HG03196 (cell line): Measurements from ENCODE around the gene FOXF2.

Experiments used
- ATAC-seq: cut with Tn5 transposase; IDR thresholded peaks from one replicate; pipeline ENCODE4 v1.9.1; 2021; ENCODE audit not compliant: unreplicated experiment

FOXF2 gene

GRCh38 chr6:1390133-1390945 is 963 bp downstream of the FOXF2 start:
- ATAC-seq = no peak

GRCh38 chr6:1390946-1391799 is 1.8 kb downstream of the FOXF2 start:
- ATAC-seq = no peak

- no peak for ATAC-seq
These were observed 2.5 kb downstream of the FOXF2 start for GRCh38 chr6:1391800-1392309.

GRCh38 chr6:1392813-1393640 is 3.7 kb downstream of the FOXF2 start:
- ATAC-seq = no peak

DNA sequence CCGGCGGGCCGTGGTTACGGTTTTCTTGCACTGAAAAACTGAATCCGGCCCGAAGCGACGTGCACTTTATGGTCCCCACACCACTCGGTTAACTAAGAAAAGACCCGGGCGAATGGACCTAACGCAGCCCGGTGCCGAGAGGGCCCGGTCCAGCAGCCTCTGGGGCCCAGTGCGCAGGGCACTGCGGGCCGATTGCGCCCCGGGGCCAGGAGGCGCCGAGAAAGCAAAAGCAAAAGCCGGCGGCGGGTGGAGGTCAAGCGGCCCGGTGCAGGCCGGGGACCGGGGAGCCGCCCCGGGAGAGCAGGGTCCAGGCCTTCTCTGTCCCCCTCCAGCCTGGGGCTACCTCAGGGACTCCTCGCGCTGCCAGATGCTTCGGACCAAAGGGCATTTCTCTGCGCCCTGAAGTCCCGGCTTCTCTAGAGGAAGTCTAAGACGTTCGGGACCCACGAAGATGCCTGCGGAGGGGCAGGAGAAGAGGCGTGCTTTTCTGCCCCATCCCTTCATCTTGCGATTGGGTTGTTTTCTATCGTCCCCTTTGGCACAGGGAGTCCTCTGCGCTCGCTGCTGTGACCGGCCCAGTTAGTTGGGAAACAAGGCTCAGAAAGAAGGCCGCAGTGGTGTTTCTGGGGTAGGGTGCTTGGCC is 4.4 kb downstream of the FOXF2 start:
- ATAC-seq = no peak

- no peak for ATAC-seq
These were observed 5.4 kb downstream of the FOXF2 start for GRCh38 chr6:1394514-1395463.

- no peak for ATAC-seq
These were observed 6.1 kb downstream of the FOXF2 start for GRCh38 chr6:1395506-1395905.

- ATAC-seq = no peak
These were observed 6.8 kb downstream of the FOXF2 start for GRCh38 chr6:1395941-1396908.

GRCh38 chr6:1396952-1397868 is 7.8 kb downstream of the FOXF2 start:
- no peak for ATAC-seq

DNA sequence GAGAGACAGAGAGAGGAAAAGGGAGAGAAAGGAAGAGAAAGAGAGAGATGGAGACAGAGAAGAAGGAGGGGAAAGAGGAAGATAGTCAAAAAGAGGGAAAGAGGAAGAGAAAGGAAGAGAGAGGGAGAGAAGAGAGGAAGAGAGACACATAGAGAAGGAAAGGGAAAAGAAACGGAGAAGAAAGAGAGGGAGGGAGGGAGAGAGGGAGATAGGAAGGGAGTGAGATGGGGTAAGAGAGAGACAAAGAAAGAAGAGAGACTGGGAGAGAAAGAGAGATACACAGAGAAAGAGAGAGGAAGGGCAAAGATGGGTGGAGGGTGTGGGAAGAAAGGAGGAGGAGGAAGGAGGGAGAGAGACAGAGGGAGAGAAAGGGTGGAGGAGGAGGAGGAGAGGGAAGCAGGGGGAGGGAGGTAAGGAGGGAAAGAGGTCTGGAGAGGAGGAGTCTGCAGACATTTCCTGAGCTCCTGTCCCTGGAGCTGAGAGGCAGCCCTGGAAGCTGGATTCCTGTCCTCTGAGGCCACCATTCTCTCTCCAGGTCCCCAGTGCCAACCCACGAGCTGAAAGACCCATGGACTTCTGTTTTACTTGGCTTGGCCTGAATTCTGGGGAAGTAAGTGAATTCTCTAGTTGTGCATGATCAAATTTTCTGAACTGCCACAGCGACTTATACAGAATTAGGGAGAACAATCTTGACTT is 9.9 kb downstream of the FOXF2 start:
- ATAC-seq = no peak

DNA sequence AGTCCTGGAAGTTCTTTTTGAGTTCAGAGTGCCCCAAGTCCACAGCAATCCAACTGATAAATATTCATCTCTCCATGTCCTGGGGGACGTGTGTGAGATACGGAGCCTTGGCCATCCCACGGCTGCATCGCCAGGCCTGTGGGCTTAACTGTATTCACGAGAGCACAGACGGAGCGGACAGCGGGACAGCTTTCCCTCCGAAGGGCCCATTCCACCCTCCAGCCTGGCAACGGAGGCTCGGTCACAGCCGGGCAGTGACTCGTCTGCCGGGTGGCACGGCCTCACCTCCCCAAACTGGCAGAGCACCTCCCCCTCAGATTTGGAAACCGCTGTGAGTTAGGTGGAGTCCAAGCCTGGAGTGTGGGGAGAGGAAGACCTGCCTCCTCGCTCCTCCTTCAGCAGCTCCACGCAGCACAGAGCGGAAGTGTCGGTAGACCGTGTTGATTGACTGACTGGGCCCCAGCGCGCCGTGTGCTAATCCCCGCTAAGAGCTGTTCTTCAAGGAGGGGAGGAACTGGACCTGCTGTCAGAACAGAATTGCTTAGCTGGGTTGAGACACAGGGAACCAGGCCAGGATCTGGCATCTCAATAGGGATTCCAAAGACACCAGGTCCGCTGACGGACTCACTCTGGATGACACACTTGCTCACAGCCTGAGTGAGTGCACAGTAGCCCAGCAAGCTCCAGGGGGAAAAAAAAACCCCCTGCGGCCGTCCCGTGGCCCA is 10.9 kb downstream of the FOXF2 start:
- no peak for ATAC-seq

GRCh38 chr6:1402369-1402768 is 13.0 kb downstream of the FOXF2 start:
- ATAC-seq = no peak

- no peak for ATAC-seq
These were observed 13.5 kb downstream of the FOXF2 start for GRCh38 chr6:1402868-1403267.

DNA sequence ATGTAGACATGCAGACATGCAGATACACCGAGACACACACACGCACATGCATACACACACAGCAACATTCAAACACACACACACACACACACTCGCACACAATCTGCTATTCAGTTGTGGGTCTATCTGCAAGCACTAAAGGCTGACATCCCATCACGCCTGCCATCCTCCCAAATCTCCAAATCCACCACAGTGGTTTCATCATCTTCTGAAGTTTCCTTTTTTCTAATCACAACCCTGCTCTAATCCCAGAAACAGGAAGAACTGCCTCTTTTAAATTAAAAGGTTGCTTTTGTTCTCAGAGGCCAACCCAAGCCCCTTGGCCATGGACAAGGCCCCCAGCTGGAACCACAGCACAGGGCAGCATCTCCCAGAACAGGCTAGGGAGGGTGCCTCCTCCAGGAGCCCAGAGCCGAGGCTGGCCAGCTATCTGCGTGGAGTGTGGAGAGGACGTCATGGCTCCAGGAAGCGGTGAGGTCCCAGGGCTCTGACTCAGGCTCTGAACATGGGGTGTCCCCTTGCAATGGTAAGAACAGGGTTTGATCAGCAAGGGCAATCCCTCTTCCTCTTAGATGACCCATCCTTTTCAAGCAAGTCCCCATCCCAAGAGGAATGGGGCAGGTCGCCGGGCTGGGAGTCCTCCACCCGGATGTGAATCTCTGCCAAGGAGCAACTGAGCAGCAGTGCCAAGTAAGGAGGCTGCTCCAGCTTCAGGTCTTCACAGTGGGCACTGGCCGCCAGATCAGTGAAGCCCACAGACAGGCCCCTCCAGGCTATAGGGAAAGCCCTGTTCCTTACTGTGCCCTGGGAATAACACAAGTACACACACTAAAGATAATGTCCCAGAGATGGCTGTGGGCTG is 14.7 kb downstream of the FOXF2 start:
- ATAC-seq = no peak

DNA sequence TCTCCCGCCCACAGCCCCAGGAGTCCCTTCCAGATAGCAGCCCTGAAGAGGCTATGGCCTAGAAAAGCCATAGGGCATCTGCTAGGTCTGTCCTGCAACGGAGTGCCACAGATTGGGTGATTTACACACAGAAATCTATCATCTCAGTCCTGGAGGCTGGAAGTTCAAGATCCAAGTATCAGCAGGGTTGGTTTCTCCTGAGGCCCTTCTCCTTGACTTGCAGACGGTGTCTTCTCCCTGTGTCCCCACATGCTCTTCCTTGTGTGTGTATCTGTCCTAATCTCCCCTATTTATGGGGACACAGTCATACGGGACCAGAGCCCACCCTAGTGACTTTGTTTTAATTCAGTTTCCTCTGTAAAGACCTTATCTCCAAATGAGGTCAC is 15.3 kb downstream of the FOXF2 start:
- no peak for ATAC-seq
